Activated T-cell treated with anti-CD3 and anti-CD28 coated beads, Interleukin-2, amount 50 U/mL, for 72 hours (primary cell): Measurements from ENCODE around the gene UBE3B. TPM values are rescaled to one million over a fixed set of nuclear protein-coding genes. Genes with fewer than 3 reads are reported as not detected.

Experiments used
- ATAC-seq, 2 donors: fragments of 150-1000 bp; cut with Tn5 transposase; replicated peaks in 1 of 2; 2 replicates each; pipeline ENCODE4 v1.10.0; 2021; ENCODE audit warnings: moderate library complexity in 2 of 2, mild to moderate bottlenecking in 1 of 2
- DNase-seq, 2 donors: peaks; one replicate each; pipeline ENCODE4 v3.0.0; 2021 to 2022; ENCODE audit warnings: mixed read lengths in 1 of 2
- H3K27ac Mint-ChIP-seq: one replicate; pipeline ENCODE4 v1.8.0; 2022; ENCODE audit warnings: mild to moderate bottlenecking, moderate library complexity, mixed read lengths
- H3K27me3 Mint-ChIP-seq: one replicate; pipeline ENCODE4 v1.8.0; 2022; ENCODE audit warnings: low read depth, mixed read lengths
- H3K36me3 Mint-ChIP-seq, 2 donors: one replicate each; pipeline ENCODE4 v1.8.0; 2022; ENCODE audit warnings: mixed read lengths in 2 of 2, mild to moderate bottlenecking in 1 of 2; ENCODE audit not compliant: insufficient read depth in 2 of 2
- H3K4me1 Mint-ChIP-seq: one replicate; pipeline ENCODE4 v1.8.0; 2022; ENCODE audit warnings: low read depth, mixed read lengths
- H3K4me3 Mint-ChIP-seq, 2 donors: one replicate each; pipeline ENCODE4 v1.8.0; 2022; ENCODE audit warnings: mild to moderate bottlenecking in 2 of 2, mixed read lengths in 2 of 2, moderate library complexity in 2 of 2
- H3K9me3 Mint-ChIP-seq, 2 donors: one replicate each; pipeline ENCODE4 v1.8.0; 2022; ENCODE audit warnings: mixed read lengths in 2 of 2
- total RNA-seq, 2 donors: library from RNA; stranded (reverse); gene quantifications; one replicate each; pipeline ENCODE4 v1.2.3, GENCODE V29; 2022

The UBE3B gene
- total RNA-seq, 2 donors from 2014 or later, result 37.4 to 37.6 TPM

DNA sequence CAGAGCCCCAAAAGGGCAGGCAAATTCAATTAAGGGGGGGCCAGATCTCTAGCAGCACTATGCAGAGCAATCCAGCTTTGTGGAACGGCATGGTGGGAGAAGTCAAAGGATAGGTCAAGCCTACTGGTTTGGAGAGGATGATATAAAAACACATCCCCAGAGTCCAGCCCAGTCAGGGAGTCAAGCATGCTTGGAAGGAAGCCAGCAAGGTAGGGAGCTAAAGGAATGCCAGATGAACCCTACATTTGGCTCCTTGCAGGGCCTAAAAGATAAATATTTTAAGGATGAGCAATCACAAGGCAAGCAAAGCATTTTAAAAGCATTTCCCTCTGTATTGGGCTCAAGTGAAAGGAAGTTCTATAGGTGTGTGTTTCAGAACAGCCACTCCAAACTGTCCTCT, 21.7 kb upstream of the UBE3B start:
- ATAC-seq, result no peak

GRCh38 chr12:109458086-109458485, 19.3 kb upstream of the UBE3B start:
- Mint-ChIP-seq H3K9me3 (no peaks in the 10 kb centered on the region), H3K4me3 (peak overlapping the region in 1 of 2 donors; percentile 78), H3K36me3 (peaks cover 3 to 24% of the 10 kb centered on the region in 2 donors), H3K27ac (peak overlapping the region; percentile 95), H3K27me3 (no peaks in the 10 kb centered on the region), H3K4me1 (peaks cover 40% of the 10 kb centered on the region)
- DNase-seq (no peak), ATAC-seq (peak in 1 of 2 donors; percentile 69)

More for the DNA sequence above, 21.7 kb upstream of the UBE3B start:
- Mint-ChIP-seq H3K36me3 (peaks cover 4 to 23% of the 10 kb centered on the region in 2 donors), H3K27me3 (no peaks in the 10 kb centered on the region), H3K4me1 (peaks cover 20% of the 10 kb centered on the region), H3K27ac (no peak overlapping the region), H3K9me3 (no peaks in the 10 kb centered on the region), H3K4me3 (no peak overlapping the region)
- DNase-seq, result no peak

DNA sequence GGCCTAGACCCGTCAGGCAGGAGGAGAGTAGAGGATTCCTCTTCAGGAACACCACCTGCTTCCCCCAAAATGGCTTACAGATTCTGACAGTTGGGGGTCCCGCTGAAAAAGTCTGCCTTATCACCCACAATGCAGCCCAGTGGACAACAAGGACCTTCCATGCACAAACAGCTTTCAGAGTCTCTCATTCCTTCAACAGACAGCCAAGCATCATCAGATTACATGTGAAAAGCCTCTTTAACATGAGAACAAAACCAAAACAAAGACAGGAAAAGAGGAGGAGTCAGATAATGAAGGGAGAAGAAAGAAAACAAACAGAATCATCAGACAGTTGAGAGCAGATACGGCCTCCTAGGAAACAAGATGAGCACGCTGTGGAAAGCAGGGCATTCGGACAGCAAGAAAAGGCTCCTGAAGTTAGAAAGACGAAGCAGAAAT, 18.6 kb upstream of the UBE3B start:
- H3K27me3 Mint-ChIP-seq, result no peaks in the 10 kb centered on the region
- peaks cover 47% of the 10 kb centered on the region for H3K4me1 Mint-ChIP-seq
- H3K27ac Mint-ChIP-seq, result peak overlapping the region; percentile 21
- peaks cover 3 to 22% of the 10 kb centered on the region in 2 donors for H3K36me3 Mint-ChIP-seq
- ATAC-seq (no peak), DNase-seq (no peak)
- no peaks in the 10 kb centered on the region for H3K9me3 Mint-ChIP-seq
- H3K4me3 Mint-ChIP-seq, result no peak overlapping the region

GRCh38 chr12:109459247-109459646, 18.2 kb upstream of the UBE3B start:
- no peak for ATAC-seq
- H3K27ac Mint-ChIP-seq, result peak overlapping the region; percentile 21
- H3K4me3 Mint-ChIP-seq, result no peak overlapping the region
- no peaks in the 10 kb centered on the region for H3K9me3 Mint-ChIP-seq
- H3K36me3 Mint-ChIP-seq, result peaks cover 1 to 19% of the 10 kb centered on the region in 2 donors
- H3K27me3 Mint-ChIP-seq, result no peaks in the 10 kb centered on the region
- H3K4me1 Mint-ChIP-seq, result peaks cover 52% of the 10 kb centered on the region
- no peak for DNase-seq

- H3K4me1 Mint-ChIP-seq, result peaks cover 59% of the 10 kb centered on the region
- DNase-seq, result no peak
- H3K9me3 Mint-ChIP-seq, result no peaks in the 10 kb centered on the region
- no peak for ATAC-seq
- no peaks in the 10 kb centered on the region for H3K27me3 Mint-ChIP-seq
- no peak overlapping the region for H3K4me3 Mint-ChIP-seq
- no peak overlapping the region for H3K27ac Mint-ChIP-seq
- H3K36me3 Mint-ChIP-seq, result peaks cover 1 to 16% of the 10 kb centered on the region in 2 donors
These were observed 16.9 kb upstream of the UBE3B start for GRCh38 chr12:109460538-109460937.

GRCh38 chr12:109461049-109461845, 16.2 kb upstream of the UBE3B start:
- peaks cover 59% of the 10 kb centered on the region for H3K4me1 Mint-ChIP-seq

DNA sequence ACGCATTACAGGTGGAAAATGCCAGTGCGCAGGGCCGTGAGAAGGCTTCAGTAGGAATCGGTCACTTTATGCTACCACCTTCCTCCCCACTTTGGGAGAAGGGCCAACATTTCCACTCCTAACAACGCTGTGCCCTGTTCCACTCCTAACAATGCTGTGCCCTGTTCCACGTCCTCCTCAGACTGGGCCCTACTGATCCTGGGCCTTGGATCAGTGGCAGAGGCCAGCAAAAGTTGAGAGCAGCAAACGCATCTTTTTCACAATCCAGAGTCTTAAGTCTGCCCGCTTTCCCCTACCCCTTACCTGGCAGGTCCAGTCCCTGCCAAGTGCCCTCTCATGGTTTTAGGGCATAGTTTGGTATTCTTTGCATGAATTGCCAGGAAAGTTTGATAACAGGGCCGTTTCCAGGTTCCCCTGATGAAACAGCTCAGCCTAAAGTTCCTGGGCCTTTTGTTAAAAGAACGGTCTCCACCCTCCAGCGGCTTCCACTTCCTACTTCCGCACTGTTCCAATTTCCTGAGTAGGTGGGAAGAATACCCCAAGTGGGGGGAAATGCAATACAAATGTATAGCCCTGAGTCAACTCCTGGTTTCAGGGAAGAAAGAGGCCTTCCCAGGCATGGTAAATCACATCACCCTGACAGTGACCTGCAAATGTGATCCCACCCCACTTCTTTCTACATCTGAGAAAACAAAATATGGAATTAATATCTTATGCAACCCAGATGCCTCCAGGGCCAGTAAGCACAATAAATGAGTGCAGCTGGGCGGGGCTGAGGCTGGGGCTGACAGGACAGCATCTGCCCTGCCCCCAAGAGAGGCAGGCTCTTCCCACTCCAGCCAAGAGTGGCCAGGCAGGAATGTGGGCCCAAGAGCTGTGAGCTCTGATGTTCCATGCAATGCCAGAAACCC, 15.3 kb upstream of the UBE3B start:
- Mint-ChIP-seq H3K9me3 (no peaks in the 10 kb centered on the region), H3K27me3 (no peaks in the 10 kb centered on the region), H3K4me1 (peaks cover 59% of the 10 kb centered on the region), H3K4me3 (no peak overlapping the region), H3K27ac (peak overlapping the region; percentile 39), H3K36me3 (peaks cover 1 to 8% of the 10 kb centered on the region in 2 donors)
- ATAC-seq (no peak), DNase-seq (no peak)

More at GRCh38 chr12:109461049-109461845, 16.2 kb upstream of the UBE3B start:
- H3K27ac Mint-ChIP-seq, result peak overlapping the region; percentile 50
- DNase-seq (no peak), ATAC-seq (no peak)
- H3K27me3 Mint-ChIP-seq, result no peaks in the 10 kb centered on the region
- peaks cover 1 to 12% of the 10 kb centered on the region in 2 donors for H3K36me3 Mint-ChIP-seq
- no peak overlapping the region for H3K4me3 Mint-ChIP-seq
- H3K9me3 Mint-ChIP-seq, result no peaks in the 10 kb centered on the region

DNA sequence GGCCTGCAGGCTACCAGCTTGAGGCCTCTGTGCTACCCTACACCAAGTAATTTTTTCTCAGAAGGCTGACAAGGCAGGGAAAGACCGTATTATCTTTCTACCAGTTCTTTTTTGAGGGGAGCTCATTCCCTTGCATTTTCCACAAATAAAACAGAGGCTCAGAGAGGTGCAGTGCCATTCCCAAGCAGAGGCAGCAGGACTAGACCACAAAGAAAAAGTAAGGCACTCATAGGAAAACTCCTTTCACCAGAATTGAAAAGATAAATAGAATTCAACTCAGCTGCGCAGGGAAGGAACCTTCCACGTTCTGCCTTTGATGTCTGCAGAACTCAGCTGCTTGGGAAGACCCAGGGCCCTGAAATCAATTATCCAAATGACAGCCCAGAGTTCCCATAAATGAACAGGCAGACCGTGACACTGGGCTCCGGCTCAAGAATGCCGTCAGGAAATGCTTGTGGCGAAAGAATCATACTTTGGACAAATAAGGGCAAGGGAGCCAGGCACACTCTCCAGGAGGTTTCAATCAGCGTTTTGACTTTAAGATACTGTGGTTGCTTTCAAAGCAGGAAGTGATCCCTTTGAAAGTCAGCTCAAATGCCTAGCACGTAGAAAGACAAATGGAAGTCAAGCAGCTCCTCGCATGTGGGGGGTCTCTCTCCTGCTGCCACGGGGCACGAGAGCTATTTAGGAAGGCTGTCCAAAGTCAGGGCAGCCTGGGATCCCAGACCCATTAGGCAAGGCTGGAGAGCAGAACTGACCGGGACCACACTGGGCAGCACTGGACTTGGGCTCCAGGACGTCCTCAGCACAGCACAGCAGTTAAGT, 14.4 kb upstream of the UBE3B start:
- no peaks in the 10 kb centered on the region for H3K27me3 Mint-ChIP-seq
- no peak for DNase-seq
- peak in 1 of 2 donors; percentile 28 for ATAC-seq
- peak overlapping the region in 1 of 2 donors; percentile 21 for H3K4me3 Mint-ChIP-seq
- no peaks in the 10 kb centered on the region for H3K9me3 Mint-ChIP-seq
- H3K4me1 Mint-ChIP-seq, result peaks cover 53% of the 10 kb centered on the region
- H3K27ac Mint-ChIP-seq, result peak overlapping the region; percentile 25
- H3K36me3 Mint-ChIP-seq, result peaks cover 0 to 6% of the 10 kb centered on the region in 2 donors

- Mint-ChIP-seq H3K36me3 (peaks cover 0 to 5% of the 10 kb centered on the region in 2 donors), H3K9me3 (no peaks in the 10 kb centered on the region), H3K27ac (peak overlapping the region; percentile 70), H3K4me3 (peak overlapping the region in 1 of 2 donors; percentile 13), H3K4me1 (peaks cover 48% of the 10 kb centered on the region), H3K27me3 (no peaks in the 10 kb centered on the region)
- ATAC-seq (no peak), DNase-seq (no peak)
These were observed 13.7 kb upstream of the UBE3B start for GRCh38 chr12:109463756-109464155.

DNA sequence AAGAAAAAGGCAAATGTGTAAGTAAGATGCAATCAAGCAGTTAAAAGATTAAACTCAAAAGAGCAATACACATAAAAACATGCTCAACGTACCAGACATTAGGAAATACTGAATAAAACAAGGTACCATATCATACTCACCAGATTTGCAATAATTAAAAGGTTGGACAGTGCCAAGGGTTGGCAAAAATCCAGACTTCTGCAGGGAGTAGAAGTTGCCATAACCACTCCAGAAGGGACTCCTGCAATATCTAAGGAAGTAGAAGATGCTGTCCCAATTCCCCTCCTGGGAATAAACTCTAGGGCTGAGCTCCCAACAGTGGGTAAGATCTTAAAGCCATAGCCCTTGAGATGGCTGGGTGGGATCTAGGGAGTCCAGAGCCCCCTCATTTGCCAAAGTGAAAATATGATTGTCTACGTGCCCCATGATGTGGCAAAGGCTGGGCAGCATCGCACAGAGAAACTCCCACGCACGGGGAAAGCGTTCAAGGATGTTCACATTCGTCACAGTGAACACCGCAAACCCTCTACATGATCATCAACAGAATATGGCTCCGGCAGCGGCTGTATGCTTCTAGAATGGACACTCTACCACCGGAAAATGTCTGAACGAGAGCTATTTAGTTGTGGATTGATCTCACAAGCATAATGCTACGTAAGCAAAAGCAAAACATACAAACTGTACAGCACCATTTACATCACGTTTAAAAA, 12.6 kb upstream of the UBE3B start:
- Mint-ChIP-seq H3K4me1 (peaks cover 39% of the 10 kb centered on the region), H3K9me3 (no peaks in the 10 kb centered on the region), H3K4me3 (no peak overlapping the region), H3K27me3 (no peaks in the 10 kb centered on the region), H3K36me3 (peaks cover 0 to 7% of the 10 kb centered on the region in 2 donors), H3K27ac (no peak overlapping the region)
- DNase-seq, result no peak
- no peak for ATAC-seq

- H3K4me1 Mint-ChIP-seq, result peaks cover 35% of the 10 kb centered on the region
- peaks cover 0 to 7% of the 10 kb centered on the region in 2 donors for H3K36me3 Mint-ChIP-seq
- ATAC-seq (no peak), DNase-seq (no peak)
- no peaks in the 10 kb centered on the region for H3K9me3 Mint-ChIP-seq
- H3K27me3 Mint-ChIP-seq, result no peaks in the 10 kb centered on the region
- H3K27ac Mint-ChIP-seq, result no peak overlapping the region
- H3K4me3 Mint-ChIP-seq, result no peak overlapping the region
These were observed 11.1 kb upstream of the UBE3B start for GRCh38 chr12:109466305-109466704.

GRCh38 chr12:109466821-109467220, 10.6 kb upstream of the UBE3B start:
- ATAC-seq, result no peak
- Mint-ChIP-seq H3K27me3 (no peaks in the 10 kb centered on the region), H3K36me3 (peaks cover 0 to 7% of the 10 kb centered on the region in 2 donors), H3K4me1 (peaks cover 30% of the 10 kb centered on the region), H3K27ac (no peak overlapping the region), H3K9me3 (no peaks in the 10 kb centered on the region), H3K4me3 (no peak overlapping the region)
- DNase-seq, result no peak
